Kidney tubule cell (primary cell): Measurements from ENCODE around the gene C18orf32.
"Not testable (repeated sequence)": the region's sequence is repeated elsewhere in the genome, so short reads cannot be mapped to it uniquely, and the experiment has no call there.

Experiments
- DNase-seq: peaks from one replicate; pipeline ENCODE4 v3.0.0-alpha.2; 2018; ENCODE audit warnings: low spot score

C18orf32 gene

GRCh38 chr18:49467599-49467998 is 19.4 kb downstream of the C18orf32 start:
- no peak for DNase-seq

GRCh38 chr18:49467019-49467563 is 19.9 kb downstream of the C18orf32 start:
- DNase-seq: no peak

- DNase-seq: no peak
Measured at GRCh38 chr18:49464718-49465598, 22.1 kb downstream of the C18orf32 start.

GRCh38 chr18:49461602-49461977 is 25.4 kb downstream of the C18orf32 start:
- DNase-seq: no peak

- DNase-seq: no peak
Measured at GRCh38 chr18:49460976-49461601, 25.9 kb downstream of the C18orf32 start.

- peak; percentile 34 for DNase-seq
Measured at GRCh38 chr18:49459404-49460171, 27.4 kb downstream of the C18orf32 start.

- no peak for DNase-seq
Measured at GRCh38 chr18:49457616-49458015, 29.4 kb downstream of the C18orf32 start.

GRCh38 chr18:49456794-49457193 is 30.2 kb downstream of the C18orf32 start:
- peak; percentile 12 for DNase-seq

GRCh38 chr18:49452534-49452933 is 34.5 kb downstream of the C18orf32 start:
- not testable (repeated sequence) for DNase-seq

GRCh38 chr18:49447810-49448745 is 39.0 kb downstream of the C18orf32 start:
- DNase-seq: peak; percentile 69

- no peak for DNase-seq
Measured at GRCh38 chr18:49446481-49446880, 40.6 kb downstream of the C18orf32 start.

- no peak for DNase-seq
Measured at GRCh38 chr18:49444581-49444980, 42.5 kb downstream of the C18orf32 start.

- no peak for DNase-seq
Measured at GRCh38 chr18:49443837-49444236, 43.2 kb downstream of the C18orf32 start.

GRCh38 chr18:49441338-49441938 is 45.6 kb downstream of the C18orf32 start:
- no peak for DNase-seq

- no peak for DNase-seq
Measured at GRCh38 chr18:49435170-49435569, 51.9 kb downstream of the C18orf32 start.

GRCh38 chr18:49432602-49433001 is 54.4 kb downstream of the C18orf32 start:
- no peak for DNase-seq

- DNase-seq: peak; percentile 87
Measured at GRCh38 chr18:49431165-49431962, 55.7 kb downstream of the C18orf32 start.
